Measurements from ENCODE around the gene PI4K2B. TPM values are rescaled to one million over a fixed set of nuclear protein-coding genes. Genes with fewer than 3 reads are reported as not detected.
"Not testable (repeated sequence)": the region's sequence is repeated elsewhere in the genome, so short reads cannot be mapped to it uniquely, and the experiment has no call there.

PI4K2B gene
- total and polyA plus RNA-seq, 8 donors, result 3.3 to 7.3 (median 6.0) TPM

GRCh38 chr4:25209702-25210101 is 24.1 kb upstream of the PI4K2B start:
- 71 to 72% methylated on average over 1 of the region's 1 CpG for WGBS, 2 donors
- Histone ChIP-seq H3K36me3 (no peaks in the 10 kb centered on the region), H3K27ac (no peak overlapping the region), H3K4me1 (no peaks in the 10 kb centered on the region), H3K4me3 (no peak overlapping the region), H3K9me3 (no peaks in the 10 kb centered on the region), H3K27me3 (no peaks in the 10 kb centered on the region)
- TF ChIP-seq, protein P1, sequence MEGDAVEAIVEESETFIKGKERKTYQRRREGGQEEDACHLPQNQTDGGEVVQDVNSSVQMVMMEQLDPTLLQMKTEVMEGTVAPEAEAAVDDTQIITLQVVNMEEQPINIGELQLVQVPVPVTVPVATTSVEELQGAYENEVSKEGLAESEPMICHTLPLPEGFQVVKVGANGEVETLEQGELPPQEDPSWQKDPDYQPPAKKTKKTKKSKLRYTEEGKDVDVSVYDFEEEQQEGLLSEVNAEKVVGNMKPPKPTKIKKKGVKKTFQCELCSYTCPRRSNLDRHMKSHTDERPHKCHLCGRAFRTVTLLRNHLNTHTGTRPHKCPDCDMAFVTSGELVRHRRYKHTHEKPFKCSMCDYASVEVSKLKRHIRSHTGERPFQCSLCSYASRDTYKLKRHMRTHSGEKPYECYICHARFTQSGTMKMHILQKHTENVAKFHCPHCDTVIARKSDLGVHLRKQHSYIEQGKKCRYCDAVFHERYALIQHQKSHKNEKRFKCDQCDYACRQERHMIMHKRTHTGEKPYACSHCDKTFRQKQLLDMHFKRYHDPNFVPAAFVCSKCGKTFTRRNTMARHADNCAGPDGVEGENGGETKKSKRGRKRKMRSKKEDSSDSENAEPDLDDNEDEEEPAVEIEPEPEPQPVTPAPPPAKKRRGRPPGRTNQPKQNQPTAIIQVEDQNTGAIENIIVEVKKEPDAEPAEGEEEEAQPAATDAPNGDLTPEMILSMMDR (IDR thresholded peaks at IDR 0.05), result no peak
- no peak for DNase-seq
- ATAC-seq, result no peak
- no peak for FAIRE-seq
- intact Hi-C loops (cut with DNase I), result no loop called here

- ATAC-seq (no peak), DNase-seq (no peak), FAIRE-seq (no peak)
- H3K27ac ChIP-seq, result no peak overlapping the region
- H3K36me3 ChIP-seq, result no peaks in the 10 kb centered on the region
- no peaks in the 10 kb centered on the region for H3K9me3 ChIP-seq
- H3K4me3 ChIP-seq, result no peak overlapping the region
- intact Hi-C loops (cut with DNase I), result no loop called here
- TF ChIP-seq, protein P1 (IDR thresholded peaks at IDR 0.05), result no peak
- 92 to 99% methylated on average over 3 of the region's 3 CpGs for WGBS, 2 donors
- H3K27me3 ChIP-seq, result no peaks in the 10 kb centered on the region
- H3K4me1 ChIP-seq, result no peaks in the 10 kb centered on the region
Measured at GRCh38 chr4:25211721-25212120, 22.1 kb upstream of the PI4K2B start.

GRCh38 chr4:25212822-25213221 is 21.0 kb upstream of the PI4K2B start:
- FAIRE-seq, result no peak
- TF ChIP-seq, protein P1 (IDR thresholded peaks at IDR 0.05), result no peak
- intact Hi-C loops (cut with DNase I), result no loop called here
- no peak for ATAC-seq
- H3K36me3 ChIP-seq, result no peaks in the 10 kb centered on the region
- H3K9me3 ChIP-seq, result no peaks in the 10 kb centered on the region
- no peaks in the 10 kb centered on the region for H3K4me1 ChIP-seq
- H3K27me3 ChIP-seq, result no peaks in the 10 kb centered on the region
- no peak overlapping the region for H3K27ac ChIP-seq
- DNase-seq, result no peak
- H3K4me3 ChIP-seq, result no peak overlapping the region
- 94 to 95% methylated on average over 1 of the region's 1 CpG for WGBS, 2 donors

GRCh38 chr4:25213347-25213979 is 20.4 kb upstream of the PI4K2B start:
- no peak overlapping the region for H3K4me3 ChIP-seq
- 76 to 82% methylated on average over 3 of the region's 3 CpGs for WGBS, 2 donors
- no peak overlapping the region for H3K27ac ChIP-seq
- H3K36me3 ChIP-seq, result no peaks in the 10 kb centered on the region
- FAIRE-seq (no peak), ATAC-seq (no peak), DNase-seq (no peak)
- H3K27me3 ChIP-seq, result no peaks in the 10 kb centered on the region
- intact Hi-C loops (cut with DNase I), result no loop called here
- TF ChIP-seq, protein P1 (IDR thresholded peaks at IDR 0.05), result no peak
- no peaks in the 10 kb centered on the region for H3K9me3 ChIP-seq
- H3K4me1 ChIP-seq, result no peaks in the 10 kb centered on the region

DNA sequence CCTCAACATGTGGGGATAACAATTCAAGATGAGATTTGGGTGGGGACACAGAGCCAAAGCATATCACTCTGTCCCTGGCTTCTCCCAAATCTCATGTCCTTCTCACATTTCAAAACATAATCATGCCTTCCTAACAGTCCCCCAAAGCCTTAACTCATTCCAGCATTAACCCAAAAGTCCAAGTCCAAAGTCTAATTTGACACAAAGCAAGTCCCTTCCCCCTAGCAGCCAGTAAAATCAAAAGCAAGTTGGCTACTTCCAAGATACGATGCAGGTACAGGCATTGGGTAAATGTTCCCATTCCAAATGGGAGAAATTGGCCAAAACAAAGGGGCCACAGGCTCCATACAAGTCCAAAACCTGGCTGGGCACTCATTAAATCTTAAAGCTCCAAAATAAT is 19.1 kb upstream of the PI4K2B start:
- ATAC-seq; H3K4me3 ChIP-seq; H3K27ac ChIP-seq; H3K27me3 ChIP-seq; H3K9me3 ChIP-seq; H3K4me1 ChIP-seq; FAIRE-seq; DNase-seq; intact Hi-C loops (cut with DNase I); H3K36me3 ChIP-seq: not testable (repeated sequence)
- WGBS, 2 donors, result 77 to 87% methylated on average over 1 of the region's 1 CpG
